A549 (cell line): ENCODE data around the gene OR1N2. TPM values are rescaled to one million over a fixed set of nuclear protein-coding genes. Genes with fewer than 3 reads are reported as not detected.

Experiments
- ATAC-seq, 2 experiments: fragments of 200-7000 bp in 1 of 2; fragments of >200 bp in 1 of 2; cut with Nextera tagmentation in 1 of 2; cut with Tn5 transposase in 1 of 2; 3 replicates each; pipeline versions ENCODE4 v1.8.0 to v1.9.1; 2018 to 2020; ENCODE audit warnings: mild to moderate bottlenecking in 1 of 2, moderate library complexity in 1 of 2
- CTCF ChIA-PET: fragments of 300-600 bp; sonication (Branson Sonifier 250); formaldehyde crosslinking; extraction: SDS; loops from one replicate; lab custom pipeline; 2021; ENCODE audit warnings: antibody characterized with exemption, inconsistent platforms; lab: Yijun Ruan, JAX
- POLR2A ChIA-PET: fragments of 350-600 bp; formaldehyde crosslinking; extraction: SDS; loops from one replicate; lab custom pipeline; 2021; ENCODE audit warnings: antibody characterized with exemption, inconsistent platforms; lab: Yijun Ruan, JAX
- DNase-seq, 2 experiments: peaks; one replicate each; pipeline versions ENCODE4 v3.0.0 to v3.0.0-alpha.2; 2011 to 2016; ENCODE audit warnings: low read depth in 1 of 2, low spot score in 1 of 2
- FAIRE-seq: peaks from 2 replicates; lab custom pipeline; 2011; peaks lifted over from hg19 to GRCh38; lab: Jason Lieb, UNC
- H3K27ac ChIP-seq, 2 experiments: fragments of >200 bp; sonication (Bioruptor Twin); formaldehyde crosslinking; 3 replicates each; pipeline ENCODE4 v1.5.1; 2016 to 2017
- H3K4me1 ChIP-seq: fragments of >200 bp; sonication (Bioruptor Twin); formaldehyde crosslinking; 3 replicates; pipeline ENCODE4 v1.6.1; 2016
- H3K4me2 ChIP-seq: fragments of >200 bp; sonication (Bioruptor Twin); formaldehyde crosslinking; 3 replicates; pipeline ENCODE4 v1.6.1; 2016
- H3K4me3 ChIP-seq: fragments of >200 bp; sonication (Bioruptor Twin); formaldehyde crosslinking; 3 replicates; pipeline ENCODE4 v1.5.1; 2016
- H3K9me3 ChIP-seq: fragments of >200 bp; sonication (Bioruptor Twin); formaldehyde crosslinking; 3 replicates; pipeline ENCODE4 v1.6.1; 2016
- BHLHE40 ChIP-seq: IDR thresholded peaks from 2 replicates; pipeline ENCODE4 v1.6.1; 2012; ENCODE audit warnings: low read depth, low read length, inconsistent platforms
- FOSB ChIP-seq: fragments of 250-450 bp; sonication (Bioruptor Pico); IDR thresholded peaks from 2 replicates; pipeline ENCODE4 v1.5.0; 2020; ENCODE audit warnings: mild to moderate bottlenecking, moderate library complexity
- GATA3 ChIP-seq: IDR thresholded peaks from 2 replicates; pipeline ENCODE4 v1.6.1; 2012; ENCODE audit warnings: borderline replicate concordance
- HDAC2 ChIP-seq: fragments of 200-600 bp; sonication (generic); IDR thresholded peaks from 2 replicates; pipeline ENCODE4 v1.6.1; 2016
- HOXB5 ChIP-seq: fragments of 250-450 bp; sonication (Bioruptor Pico); IDR thresholded peaks from 2 replicates; pipeline ENCODE4 v1.5.0; 2020; ENCODE audit warnings: mild to moderate bottlenecking, moderate library complexity
- JUN ChIP-seq, 2 experiments: fragments of >200 bp; sonication (Bioruptor Twin); formaldehyde crosslinking; IDR thresholded peaks; 2 replicates in 1 of 2; 3 replicates in 1 of 2; pipeline ENCODE4 v1.6.1; 2016 to 2017
- JUNB ChIP-seq: fragments of >200 bp; sonication (Bioruptor Twin); formaldehyde crosslinking; IDR thresholded peaks from 2 replicates; pipeline ENCODE4 v1.6.1; 2016
- KDM5A ChIP-seq: fragments of 200-600 bp; sonication (generic); IDR thresholded peaks from 2 replicates; pipeline ENCODE4 v1.6.1; 2016; ENCODE audit warnings: antibody characterized with exemption, mild to moderate bottlenecking
- POLR2A ChIP-seq: IDR thresholded peaks from 2 replicates; pipeline ENCODE4 v1.6.1; 2012; ENCODE audit warnings: mild to moderate bottlenecking, low read length
- RCOR1 ChIP-seq: fragments of 150-350 bp; IDR thresholded peaks from 2 replicates; pipeline ENCODE4 v1.6.1; 2014; ENCODE audit warnings: antibody characterized with exemption, low read length, low read depth
- WGBS: methylation state at CpG from one replicate; pipeline ENCODE4 v1.1.6; 2017; ENCODE audit errors: missing lambda C conversion rate; 5-methylcytosine and 5-hydroxymethylcytosine counted together
- polyA plus RNA-seq, 4 experiments: library from polyadenylated mRNA; depleted of rRNA in 3 of 4; stranded (reverse); fragments of >200 nt; fragmentation: RNase III in 1 of 4; extraction: RNeasy Plus Mini Kit Qiagen cat#74134 plus additional on column Dnase treatment in 1 of 4; gene quantifications; 2 replicates in 3 of 4; 3 replicates in 1 of 4; pipeline ENCODE4 v1.2.3, GENCODE V29; 2011 to 2017
- TF ChIP-seq, protein P1 (sequence below): IDR thresholded peaks from 2 replicates; pipeline ENCODE4 v1.6.1; 2012
- TF ChIP-seq, protein P2 (sequence below): fragments of 150-350 bp; IDR thresholded peaks from 2 replicates; pipeline ENCODE4 v1.6.1; 2014; ENCODE audit warnings: low read depth, mild to moderate bottlenecking, low read length
- TF ChIP-seq, protein P3 (sequence below): fragments of 250-450 bp; sonication (Bioruptor Pico); IDR thresholded peaks from 2 replicates; pipeline ENCODE4 v1.5.0; 2021; ENCODE audit warnings: mild to moderate bottlenecking, moderate library complexity, borderline replicate concordance
- TF ChIP-seq, protein P4 (sequence below): fragments of >200 bp; sonication (Bioruptor Twin); formaldehyde crosslinking; IDR thresholded peaks from 3 replicates; pipeline ENCODE4 v1.6.1; 2016
- TF ChIP-seq, protein P5 (sequence below): IDR thresholded peaks from 2 replicates; pipeline ENCODE4 v1.6.1; 2012
- TF ChIP-seq, protein P6 (sequence below): fragments of 250-450 bp; sonication (Bioruptor Pico); IDR thresholded peaks from 2 replicates; pipeline ENCODE4 v1.5.0; 2020; ENCODE audit warnings: low read depth, mild to moderate bottlenecking, moderate library complexity

The OR1N2 gene
- polyA plus RNA-seq, 2 of the 4 experiments (the other 2 are of a cell fraction), result not detected

DNA sequence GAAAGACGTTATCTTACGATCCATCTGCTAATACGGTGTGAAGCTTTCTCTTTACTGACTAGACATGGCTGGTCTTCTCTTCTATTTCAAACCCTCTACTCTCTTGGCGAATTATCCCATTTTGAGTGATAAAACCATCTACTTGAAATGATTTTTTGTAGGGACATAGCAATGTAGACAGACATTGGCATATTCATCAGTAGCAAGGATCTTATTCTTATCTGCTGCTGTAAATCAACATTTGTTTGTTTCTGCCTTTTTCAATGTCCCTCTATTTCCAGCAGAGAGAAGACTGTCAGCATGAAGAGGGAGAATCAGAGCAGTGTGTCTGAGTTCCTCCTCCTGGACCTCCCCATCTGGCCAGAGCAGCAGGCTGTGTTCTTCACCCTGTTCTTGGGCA, 34.1 kb upstream of the OR1N2 start, which contains the start of gene OR1J4 (continued):
- TF ChIP-seq, protein P1, sequence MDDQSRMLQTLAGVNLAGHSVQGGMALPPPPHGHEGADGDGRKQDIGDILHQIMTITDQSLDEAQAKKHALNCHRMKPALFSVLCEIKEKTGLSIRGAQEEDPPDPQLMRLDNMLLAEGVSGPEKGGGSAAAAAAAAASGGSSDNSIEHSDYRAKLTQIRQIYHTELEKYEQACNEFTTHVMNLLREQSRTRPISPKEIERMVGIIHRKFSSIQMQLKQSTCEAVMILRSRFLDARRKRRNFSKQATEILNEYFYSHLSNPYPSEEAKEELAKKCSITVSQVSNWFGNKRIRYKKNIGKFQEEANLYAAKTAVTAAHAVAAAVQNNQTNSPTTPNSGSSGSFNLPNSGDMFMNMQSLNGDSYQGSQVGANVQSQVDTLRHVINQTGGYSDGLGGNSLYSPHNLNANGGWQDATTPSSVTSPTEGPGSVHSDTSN, result no peak
- TF ChIP-seq, all 56 proteins: peak for 0

DNA sequence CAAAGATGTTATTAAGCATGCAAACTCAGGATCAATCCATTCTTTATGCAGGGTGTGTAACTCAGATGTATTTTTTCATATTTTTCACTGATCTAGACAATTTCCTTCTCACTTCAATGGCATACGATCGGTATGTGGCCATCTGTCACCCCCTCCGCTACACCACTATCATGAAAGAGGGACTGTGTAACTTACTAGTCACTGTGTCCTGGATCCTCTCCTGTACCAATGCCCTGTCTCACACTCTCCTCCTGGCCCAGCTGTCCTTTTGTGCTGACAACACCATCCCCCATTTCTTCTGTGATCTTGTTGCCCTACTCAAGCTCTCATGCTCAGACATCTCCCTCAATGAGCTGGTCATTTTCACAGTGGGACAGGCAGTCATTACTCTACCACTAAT, 33.5 kb upstream of the OR1N2 start:
- no peaks in the 10 kb centered on the region for H3K9me3 ChIP-seq
- H3K4me1 ChIP-seq, result no peaks in the 10 kb centered on the region
- ATAC-seq (no peak), DNase-seq (no peak), FAIRE-seq (no peak)
- POLR2A ChIA-PET, result no interaction called here
- 75% methylated on average over 3 of the region's 3 CpGs for WGBS
- no peak overlapping the region for H3K4me2 ChIP-seq
- H3K27ac ChIP-seq, result no peak overlapping the region
- TF ChIP-seq, protein P2, sequence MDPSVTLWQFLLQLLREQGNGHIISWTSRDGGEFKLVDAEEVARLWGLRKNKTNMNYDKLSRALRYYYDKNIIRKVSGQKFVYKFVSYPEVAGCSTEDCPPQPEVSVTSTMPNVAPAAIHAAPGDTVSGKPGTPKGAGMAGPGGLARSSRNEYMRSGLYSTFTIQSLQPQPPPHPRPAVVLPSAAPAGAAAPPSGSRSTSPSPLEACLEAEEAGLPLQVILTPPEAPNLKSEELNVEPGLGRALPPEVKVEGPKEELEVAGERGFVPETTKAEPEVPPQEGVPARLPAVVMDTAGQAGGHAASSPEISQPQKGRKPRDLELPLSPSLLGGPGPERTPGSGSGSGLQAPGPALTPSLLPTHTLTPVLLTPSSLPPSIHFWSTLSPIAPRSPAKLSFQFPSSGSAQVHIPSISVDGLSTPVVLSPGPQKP, result no peak
- TF ChIP-seq, protein P3, sequence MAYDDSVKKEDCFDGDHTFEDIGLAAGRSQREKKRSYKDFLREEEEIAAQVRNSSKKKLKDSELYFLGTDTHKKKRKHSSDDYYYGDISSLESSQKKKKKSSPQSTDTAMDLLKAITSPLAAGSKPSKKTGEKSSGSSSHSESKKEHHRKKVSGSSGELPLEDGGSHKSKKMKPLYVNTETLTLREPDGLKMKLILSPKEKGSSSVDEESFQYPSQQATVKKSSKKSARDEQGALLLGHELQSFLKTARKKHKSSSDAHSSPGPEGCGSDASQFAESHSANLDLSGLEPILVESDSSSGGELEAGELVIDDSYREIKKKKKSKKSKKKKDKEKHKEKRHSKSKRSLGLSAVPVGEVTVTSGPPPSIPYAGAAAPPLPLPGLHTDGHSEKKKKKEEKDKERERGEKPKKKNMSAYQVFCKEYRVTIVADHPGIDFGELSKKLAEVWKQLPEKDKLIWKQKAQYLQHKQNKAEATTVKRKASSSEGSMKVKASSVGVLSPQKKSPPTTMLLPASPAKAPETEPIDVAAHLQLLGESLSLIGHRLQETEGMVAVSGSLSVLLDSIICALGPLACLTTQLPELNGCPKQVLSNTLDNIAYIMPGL (CRISPR knock-in tag), result no peak
- TF ChIP-seq KDM5A (no peak), BHLHE40 (no peak), JUN (IDR thresholded peaks at IDR 0.05) (no peak), GATA3 (no peak), POLR2A (no peak), HOXB5 (no peak), FOSB (no peak), HDAC2 (no peak)
- TF ChIP-seq, protein P4, sequence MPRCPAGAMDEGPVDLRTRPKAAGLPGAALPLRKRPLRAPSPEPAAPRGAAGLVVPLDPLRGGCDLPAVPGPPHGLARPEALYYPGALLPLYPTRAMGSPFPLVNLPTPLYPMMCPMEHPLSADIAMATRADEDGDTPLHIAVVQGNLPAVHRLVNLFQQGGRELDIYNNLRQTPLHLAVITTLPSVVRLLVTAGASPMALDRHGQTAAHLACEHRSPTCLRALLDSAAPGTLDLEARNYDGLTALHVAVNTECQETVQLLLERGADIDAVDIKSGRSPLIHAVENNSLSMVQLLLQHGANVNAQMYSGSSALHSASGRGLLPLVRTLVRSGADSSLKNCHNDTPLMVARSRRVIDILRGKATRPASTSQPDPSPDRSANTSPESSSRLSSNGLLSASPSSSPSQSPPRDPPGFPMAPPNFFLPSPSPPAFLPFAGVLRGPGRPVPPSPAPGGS, result no peak
- CTCF ChIA-PET, result interaction anchor here (0.7 to 1.5 kb wide), 2 partner anchors 10 to 21 kb away, joined by 3 read pairs; no protein-coding TSS in a partner anchor
- no peak overlapping the region for H3K4me3 ChIP-seq

DNA sequence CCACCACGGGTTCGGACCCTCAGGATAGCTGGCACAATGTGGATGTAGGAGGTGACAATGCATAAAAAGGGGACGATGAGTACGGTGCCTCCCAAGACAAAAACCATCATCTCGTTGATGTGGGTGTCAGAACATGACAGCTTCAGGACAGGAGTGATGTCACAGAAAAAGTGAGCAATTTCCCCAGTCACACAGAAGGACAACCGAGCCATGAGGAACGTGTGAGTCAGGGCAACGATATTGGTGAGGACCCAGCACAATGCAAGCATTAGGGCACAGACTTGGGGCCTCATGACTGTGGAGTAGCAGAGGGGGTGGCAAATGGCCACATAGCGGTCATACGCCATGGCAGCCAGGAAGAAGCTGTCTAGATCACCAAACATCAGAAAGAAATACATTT, 26.3 kb upstream of the OR1N2 start:
- 34% methylated on average over 10 of the region's 10 CpGs for WGBS

More for the DNA sequence above, 26.3 kb upstream of the OR1N2 start:
- TF ChIP-seq, protein P4, result no peak
- TF ChIP-seq RCOR1 (no peak), JUNB (no peak), FOSB (no peak)
- TF ChIP-seq, protein P5, sequence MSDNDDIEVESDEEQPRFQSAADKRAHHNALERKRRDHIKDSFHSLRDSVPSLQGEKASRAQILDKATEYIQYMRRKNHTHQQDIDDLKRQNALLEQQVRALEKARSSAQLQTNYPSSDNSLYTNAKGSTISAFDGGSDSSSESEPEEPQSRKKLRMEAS, result no peak
- TF ChIP-seq, protein P6, sequence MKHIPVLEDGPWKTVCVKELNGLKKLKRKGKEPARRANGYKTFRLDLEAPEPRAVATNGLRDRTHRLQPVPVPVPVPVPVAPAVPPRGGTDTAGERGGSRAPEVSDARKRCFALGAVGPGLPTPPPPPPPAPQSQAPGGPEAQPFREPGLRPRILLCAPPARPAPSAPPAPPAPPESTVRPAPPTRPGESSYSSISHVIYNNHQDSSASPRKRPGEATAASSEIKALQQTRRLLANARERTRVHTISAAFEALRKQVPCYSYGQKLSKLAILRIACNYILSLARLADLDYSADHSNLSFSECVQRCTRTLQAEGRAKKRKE (CRISPR knock-in tag), result no peak
- TF ChIP-seq, protein P1, result no peak
- POLR2A ChIA-PET, result no interaction called here
- FAIRE-seq (no peak), ATAC-seq (no peak), DNase-seq (no peak)
- Histone ChIP-seq H3K27ac (no peak overlapping the region), H3K4me1 (no peaks in the 10 kb centered on the region), H3K4me3 (no peak overlapping the region), H3K9me3 (no peaks in the 10 kb centered on the region), H3K4me2 (no peak overlapping the region)
- CTCF ChIA-PET, result no interaction called here
